SU-DHL-6 (cell line): ENCODE results near the gene XPO5.
A peak's percentile ranks its signal among the peaks of the same experiment; 100 is the strongest.

Experiments
- CTCF ChIP-seq: fragments of 200-600 bp; sonication (generic); IDR thresholded peaks from one replicate; pipeline ENCODE4 v1.5.1; 2017; ENCODE audit warnings: antibody characterized with exemption, mild to moderate bottlenecking, low read length, moderate library complexity; ENCODE audit not compliant: insufficient read depth, poor library complexity, severe bottlenecking
- EZH2phosphoT487 ChIP-seq: fragments of 200-600 bp; sonication (generic), shearing (Covaris generic); conservative IDR thresholded peaks from 2 replicates; pipeline ENCODE4 v1.6.1; 2018; ENCODE audit warnings: mild to moderate bottlenecking, antibody characterized with exemption, low read length, moderate library complexity, mixed read lengths

DNA sequence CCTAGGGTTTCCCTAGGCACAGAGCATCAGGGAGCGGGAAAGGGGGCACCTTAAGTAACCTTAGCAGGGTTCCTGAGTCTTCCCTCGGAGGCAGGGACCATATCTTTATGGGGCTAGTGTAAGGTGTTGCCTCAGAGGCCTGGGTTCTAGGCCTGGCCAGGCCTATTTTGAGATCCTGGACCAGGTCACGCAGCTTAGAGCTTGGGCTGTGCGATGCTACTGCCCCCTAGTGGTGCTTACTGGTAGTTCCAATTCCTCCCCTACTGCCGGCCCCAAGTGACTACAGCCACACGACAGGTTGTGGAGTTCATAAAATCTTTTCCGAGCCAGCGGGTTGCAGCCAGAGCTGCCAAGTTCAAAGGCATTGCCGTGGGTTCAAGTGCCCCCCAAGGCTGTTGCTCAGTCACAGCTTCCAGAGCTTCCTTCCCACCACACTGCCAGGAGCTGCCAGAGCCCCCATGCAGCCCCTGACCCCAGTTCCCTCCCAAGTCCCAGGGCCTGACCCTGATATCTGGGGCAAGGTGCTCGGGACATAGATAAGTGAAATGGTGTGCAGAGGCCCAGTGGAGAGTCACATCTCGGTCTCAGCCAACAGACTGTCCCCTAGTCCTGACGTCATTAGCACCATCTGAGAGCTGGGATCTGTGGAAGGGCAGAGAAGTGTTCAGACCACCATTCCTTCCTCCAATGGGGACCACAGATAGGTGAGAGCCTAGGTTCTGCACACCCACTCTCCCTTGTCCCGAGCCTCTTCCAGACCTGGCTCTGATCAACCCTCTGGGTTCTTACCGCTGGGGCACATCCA, 69.0 kb downstream of the XPO5 start:
- TF ChIP-seq CTCF (peak; percentile 99), EZH2phosphoT487 (no peak)
